Inflammatory macrophage treated with lipopolysaccharide for 1 hour (primary cell): ENCODE results near the gene SERTAD4.

Experiments used
- DNase-seq, 2 donors: peaks; one replicate each; pipeline ENCODE4 v3.0.0-alpha.2; 2020 to 2022

SERTAD4 gene

GRCh38 chr1:210233495-210234328 lies 1.1 kb downstream of the SERTAD4 start:
- DNase-seq = no peak

GRCh38 chr1:210234329-210234757 lies 1.7 kb downstream of the SERTAD4 start:
- DNase-seq = no peak

- no peak for DNase-seq
Measured at GRCh38 chr1:210235363-210236053, 2.9 kb downstream of the SERTAD4 start.

- DNase-seq = no peak
Measured at GRCh38 chr1:210236386-210236839, 3.8 kb downstream of the SERTAD4 start.

GRCh38 chr1:210236840-210237409 lies 4.3 kb downstream of the SERTAD4 start:
- DNase-seq = no peak

GRCh38 chr1:210237479-210237878 lies 4.9 kb downstream of the SERTAD4 start:
- DNase-seq = no peak

GRCh38 chr1:210237981-210238380 lies 5.4 kb downstream of the SERTAD4 start:
- no peak for DNase-seq

GRCh38 chr1:210239349-210240111 lies 6.9 kb downstream of the SERTAD4 start:
- DNase-seq = no peak

- DNase-seq = no peak
Measured at GRCh38 chr1:210241121-210241520, 8.5 kb downstream of the SERTAD4 start.

GRCh38 chr1:210244746-210245367 lies 12.3 kb downstream of the SERTAD4 start:
- DNase-seq = no peak

- DNase-seq = peak; percentile 2 to 17
Measured at GRCh38 chr1:210246447-210246846, 13.9 kb downstream of the SERTAD4 start.

GRCh38 chr1:210248341-210248740 lies 15.7 kb downstream of the SERTAD4 start:
- no peak for DNase-seq

GRCh38 chr1:210250665-210250997 lies 18.0 kb downstream of the SERTAD4 start:
- DNase-seq = peak; percentile 26 to 30

- DNase-seq = no peak
Measured at GRCh38 chr1:210250998-210251679, 18.5 kb downstream of the SERTAD4 start.

- no peak for DNase-seq
Measured at GRCh38 chr1:210251680-210252490, 19.3 kb downstream of the SERTAD4 start.

- no peak for DNase-seq
Measured at GRCh38 chr1:210252621-210253051, 20.0 kb downstream of the SERTAD4 start.

- DNase-seq = no peak
Measured at GRCh38 chr1:210254298-210254697, 21.7 kb downstream of the SERTAD4 start.

GRCh38 chr1:210257698-210258529 lies 25.3 kb downstream of the SERTAD4 start:
- DNase-seq = no peak

- no peak for DNase-seq
Measured at GRCh38 chr1:210259561-210259960, 27.0 kb downstream of the SERTAD4 start.

- DNase-seq = no peak
Measured at GRCh38 chr1:210260096-210260495, 27.5 kb downstream of the SERTAD4 start.
